Ishikawa (cell line): Measurements from ENCODE around the gene DCAF5.
A peak's percentile ranks its signal among the peaks of the same experiment; 100 is the strongest.

ENCODE experiments used
- CEBPB ChIP-seq: IDR thresholded peaks from 2 replicates; pipeline ENCODE4 v1.6.1; 2012
- CREB1 ChIP-seq: IDR thresholded peaks from 2 replicates; pipeline ENCODE4 v1.6.1; 2012; ENCODE audit warnings: low read depth
- EP300 ChIP-seq: IDR thresholded peaks from 2 replicates; pipeline ENCODE4 v1.6.1; 2012; ENCODE audit warnings: borderline replicate concordance
- FOXM1 ChIP-seq: IDR thresholded peaks from 2 replicates; pipeline ENCODE4 v1.6.1; 2012; ENCODE audit warnings: low read depth, borderline replicate concordance
- MAX ChIP-seq: IDR thresholded peaks from 2 replicates; pipeline ENCODE4 v1.6.1; 2012
- RAD21 ChIP-seq: IDR thresholded peaks from 2 replicates; pipeline ENCODE4 v1.6.1; 2012; ENCODE audit warnings: low read depth
- REST ChIP-seq: IDR thresholded peaks from 2 replicates; pipeline ENCODE4 v1.6.1; 2012; ENCODE audit warnings: low read depth, mild to moderate bottlenecking
- TAF1 ChIP-seq: IDR thresholded peaks from 2 replicates; pipeline ENCODE4 v1.6.1; 2012; ENCODE audit warnings: low read depth, mild to moderate bottlenecking
- USF1 ChIP-seq: IDR thresholded peaks from 2 replicates; pipeline ENCODE4 v1.6.1; 2012
- YY1 ChIP-seq: IDR thresholded peaks from 2 replicates; pipeline ENCODE4 v1.6.1; 2012; ENCODE audit warnings: low read depth
- ZBTB7A ChIP-seq: IDR thresholded peaks from 2 replicates; pipeline ENCODE4 v1.6.1; 2012; ENCODE audit warnings: low read depth

The DCAF5 gene

GRCh38 chr14:69002069-69002468 lies 150.8 kb downstream of the DCAF5 start:
- no peak for TF ChIP-seq CREB1
- TF ChIP-seq RAD21, result peak; percentile 53
- TF ChIP-seq TAF1, result no peak
- no peak for TF ChIP-seq YY1
- no peak for TF ChIP-seq ZBTB7A
- no peak for TF ChIP-seq EP300
- no peak for TF ChIP-seq USF1
- TF ChIP-seq FOXM1, result no peak

- TF ChIP-seq REST (no peak), YY1 (no peak), MAX (no peak), CEBPB (no peak), FOXM1 (no peak)
Measured at GRCh38 chr14:69001375-69001774, 151.5 kb downstream of the DCAF5 start.
